DMS53 (cell line): ENCODE data around the gene SLC29A3.
"Not testable (repeated sequence)": the region's sequence is repeated elsewhere in the genome, so short reads cannot be mapped to it uniquely, and the experiment has no call there.

ENCODE experiments used
- DNase-seq: peaks from one replicate; lab custom pipeline; 2025; lab: John Stamatoyannopoulos, UW

Gene SLC29A3

GRCh38 chr10:71319042-71319799 lies at the start of gene SLC29A3:
SLC29A3 (plus strand) TSS chr10:71319259; CDS start chr10:71319310, 51 bp downstream.
- peak; percentile 94 for DNase-seq

GRCh38 chr10:71269301-71270288 lies 49.5 kb upstream of the SLC29A3 start:
- no peak for DNase-seq

GRCh38 chr10:71270301-71271220 lies 48.5 kb upstream of the SLC29A3 start:
- peak; percentile 83 for DNase-seq

- no peak for DNase-seq
Measured at GRCh38 chr10:71271662-71272055, 47.4 kb upstream of the SLC29A3 start.

- DNase-seq, result no peak
Measured at GRCh38 chr10:71272056-71272771, 46.8 kb upstream of the SLC29A3 start.

GRCh38 chr10:71272974-71273373 lies 46.1 kb upstream of the SLC29A3 start:
- DNase-seq, result not testable (repeated sequence)

- DNase-seq, result no peak
Measured at GRCh38 chr10:71273506-71273905, 45.6 kb upstream of the SLC29A3 start.

GRCh38 chr10:71274901-71275796 lies 43.9 kb upstream of the SLC29A3 start:
- no peak for DNase-seq

GRCh38 chr10:71276873-71277272 lies 42.2 kb upstream of the SLC29A3 start:
- DNase-seq, result no peak

GRCh38 chr10:71277914-71278665 lies 41.0 kb upstream of the SLC29A3 start:
- no peak for DNase-seq

- no peak for DNase-seq
Measured at GRCh38 chr10:71278691-71279588, 40.1 kb upstream of the SLC29A3 start.

- DNase-seq, result no peak
Measured at GRCh38 chr10:71279590-71280170, 39.4 kb upstream of the SLC29A3 start.

GRCh38 chr10:71280216-71280615 lies 38.8 kb upstream of the SLC29A3 start:
- DNase-seq, result no peak

GRCh38 chr10:71280825-71281224 lies 38.2 kb upstream of the SLC29A3 start:
- no peak for DNase-seq

GRCh38 chr10:71281646-71282322 lies 37.3 kb upstream of the SLC29A3 start:
- DNase-seq, result no peak

- no peak for DNase-seq
Measured at GRCh38 chr10:71282323-71282680, 36.8 kb upstream of the SLC29A3 start.

GRCh38 chr10:71283410-71283809 lies 35.6 kb upstream of the SLC29A3 start:
- no peak for DNase-seq
